Measurements from ENCODE around the gene KLF17. TPM values are rescaled to one million over a fixed set of nuclear protein-coding genes. Genes with fewer than 3 reads are reported as not detected.

KLF17 gene
- total RNA-seq, 2 donors from 2014 or later = 0.92 TPM; not detected in 1

DNA sequence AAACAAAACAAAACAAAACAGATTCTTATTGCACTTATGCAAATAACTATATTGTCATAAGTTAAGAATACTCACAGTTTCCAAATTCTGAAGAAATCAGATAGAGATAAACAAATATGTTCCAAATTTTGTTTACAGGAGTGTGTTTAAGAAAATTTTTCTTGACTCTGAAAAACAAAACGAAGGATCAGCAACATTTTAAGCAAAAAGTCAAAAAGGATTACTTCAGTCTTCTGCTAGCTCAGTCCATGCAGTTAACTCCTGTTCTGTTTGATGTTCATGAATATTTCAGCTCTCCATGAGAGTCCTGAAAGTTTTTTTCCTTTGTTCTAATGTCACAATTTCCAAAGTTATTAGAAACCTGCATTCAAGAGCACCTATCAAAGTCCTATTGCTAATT lies 56.0 kb downstream of the KLF17 start:
- ATAC-seq (ENCODE audit: insufficient number of reproducible peaks, low FRiP score, low read depth) (no peak), DNase-seq (ENCODE audit: low spot score) (no peak)
- no peak overlapping the region for H3K4me3 ChIP-seq
- H3K27me3 ChIP-seq (replicated peaks; ENCODE audit: insufficient read depth) = no peaks in the 10 kb centered on the region
- no peaks in the 10 kb centered on the region for H3K36me3 ChIP-seq
- TF ChIP-seq, protein P1, sequence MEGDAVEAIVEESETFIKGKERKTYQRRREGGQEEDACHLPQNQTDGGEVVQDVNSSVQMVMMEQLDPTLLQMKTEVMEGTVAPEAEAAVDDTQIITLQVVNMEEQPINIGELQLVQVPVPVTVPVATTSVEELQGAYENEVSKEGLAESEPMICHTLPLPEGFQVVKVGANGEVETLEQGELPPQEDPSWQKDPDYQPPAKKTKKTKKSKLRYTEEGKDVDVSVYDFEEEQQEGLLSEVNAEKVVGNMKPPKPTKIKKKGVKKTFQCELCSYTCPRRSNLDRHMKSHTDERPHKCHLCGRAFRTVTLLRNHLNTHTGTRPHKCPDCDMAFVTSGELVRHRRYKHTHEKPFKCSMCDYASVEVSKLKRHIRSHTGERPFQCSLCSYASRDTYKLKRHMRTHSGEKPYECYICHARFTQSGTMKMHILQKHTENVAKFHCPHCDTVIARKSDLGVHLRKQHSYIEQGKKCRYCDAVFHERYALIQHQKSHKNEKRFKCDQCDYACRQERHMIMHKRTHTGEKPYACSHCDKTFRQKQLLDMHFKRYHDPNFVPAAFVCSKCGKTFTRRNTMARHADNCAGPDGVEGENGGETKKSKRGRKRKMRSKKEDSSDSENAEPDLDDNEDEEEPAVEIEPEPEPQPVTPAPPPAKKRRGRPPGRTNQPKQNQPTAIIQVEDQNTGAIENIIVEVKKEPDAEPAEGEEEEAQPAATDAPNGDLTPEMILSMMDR (IDR thresholded peaks at IDR 0.05) = no peak
- no peaks in the 10 kb centered on the region for H3K4me1 ChIP-seq (ENCODE audit: control insufficient read depth in 1 of 2, low read depth in 2 of 2)
- H3K27ac ChIP-seq = no peak overlapping the region
- no peaks in the 10 kb centered on the region for H3K9me3 ChIP-seq

Other genes with a start within 250 kb of the KLF17 start
- 1 to 10 TPM; 3.8 to 6.1 TPM for gene ARTN, start 185.0 kb upstream of the KLF17 start, total RNA-seq
- 10 to 100 TPM; 22.2 to 34.3 TPM for gene IPO13, start 171.9 kb upstream of the KLF17 start, total RNA-seq
- gene DPH2, start 148.8 kb upstream of the KLF17 start, total RNA-seq = 10 to 100 TPM; 21.9 to 31.4 TPM
- gene ATP6V0B, start 143.9 kb upstream of the KLF17 start, total RNA-seq = 100 to 1,000 TPM in 1 of 2 donors, 10 to 100 TPM in 1; 72.3 to 136 TPM
- 10 to 100 TPM; 34.8 to 51.6 TPM for gene B4GALT2, start 139.6 kb upstream of the KLF17 start, total RNA-seq
- gene CCDC24, start 127.2 kb upstream of the KLF17 start, total RNA-seq = 10 to 100 TPM in 1 of 2 donors, 1 to 10 TPM in 1; 4.5 to 24.0 TPM
- gene SLC6A9, start 87.4 kb upstream of the KLF17 start, total RNA-seq = 10 to 100 TPM; 15.0 to 26.8 TPM
- not detected for gene KLF18, start 22.8 kb downstream of the KLF17 start, total RNA-seq
- 10 to 100 TPM; 40.2 to 68.0 TPM for gene DMAP1, start 94.7 kb downstream of the KLF17 start, total RNA-seq
- 10 to 100 TPM; 41.5 to 96.3 TPM for gene ERI3, start 236.4 kb downstream of the KLF17 start, total RNA-seq

All from thoracic aorta (tissue), 2 donors.